ENCODE data around the gene CALN1. TPM values are rescaled to one million over a fixed set of nuclear protein-coding genes. Genes with fewer than 3 reads are reported as not detected.

CALN1 gene
- polyA plus RNA-seq, 1 experiment, result not detected

DNA sequence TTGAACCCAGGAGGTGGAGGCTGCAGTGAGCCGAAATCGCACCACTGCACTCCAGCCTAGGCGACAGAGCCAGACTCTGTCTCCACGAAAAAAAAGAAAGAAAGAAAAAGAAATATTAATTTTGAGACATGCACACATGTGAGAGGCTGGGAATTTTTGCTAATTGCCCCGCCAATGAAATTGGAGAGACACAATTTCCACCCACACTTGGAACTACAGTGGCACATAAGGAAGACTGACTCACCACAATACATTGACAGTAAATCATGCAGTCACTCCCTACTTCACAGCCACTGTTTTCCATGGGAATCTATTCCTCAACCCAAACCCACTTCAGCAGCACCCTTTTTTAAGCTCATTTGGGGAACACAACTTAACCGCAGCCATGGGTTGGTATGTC, 139.7 kb downstream of the CALN1 start:
- no peak for DNase-seq (ENCODE audit: low read depth, low spot score)
- ChIA-PET POLR2A (no interaction called here), CTCF (no interaction called here)
- Histone ChIP-seq H3K9me3 (ENCODE audit: control insufficient read depth, insufficient read depth, low read length) (peaks cover 27% of the 10 kb centered on the region; the same call in 1 of the 2 replicates), H3K4me3 (ENCODE audit: low read depth, low read length) (no peak overlapping the region), H3K27ac (ENCODE audit: low read depth, low read length) (no peak overlapping the region), H3K27me3 (ENCODE audit: control insufficient read depth, insufficient read depth, low read length) (no peaks in the 10 kb centered on the region)
- TF ChIP-seq, protein P1, sequence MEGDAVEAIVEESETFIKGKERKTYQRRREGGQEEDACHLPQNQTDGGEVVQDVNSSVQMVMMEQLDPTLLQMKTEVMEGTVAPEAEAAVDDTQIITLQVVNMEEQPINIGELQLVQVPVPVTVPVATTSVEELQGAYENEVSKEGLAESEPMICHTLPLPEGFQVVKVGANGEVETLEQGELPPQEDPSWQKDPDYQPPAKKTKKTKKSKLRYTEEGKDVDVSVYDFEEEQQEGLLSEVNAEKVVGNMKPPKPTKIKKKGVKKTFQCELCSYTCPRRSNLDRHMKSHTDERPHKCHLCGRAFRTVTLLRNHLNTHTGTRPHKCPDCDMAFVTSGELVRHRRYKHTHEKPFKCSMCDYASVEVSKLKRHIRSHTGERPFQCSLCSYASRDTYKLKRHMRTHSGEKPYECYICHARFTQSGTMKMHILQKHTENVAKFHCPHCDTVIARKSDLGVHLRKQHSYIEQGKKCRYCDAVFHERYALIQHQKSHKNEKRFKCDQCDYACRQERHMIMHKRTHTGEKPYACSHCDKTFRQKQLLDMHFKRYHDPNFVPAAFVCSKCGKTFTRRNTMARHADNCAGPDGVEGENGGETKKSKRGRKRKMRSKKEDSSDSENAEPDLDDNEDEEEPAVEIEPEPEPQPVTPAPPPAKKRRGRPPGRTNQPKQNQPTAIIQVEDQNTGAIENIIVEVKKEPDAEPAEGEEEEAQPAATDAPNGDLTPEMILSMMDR (IDR thresholded peaks at IDR 0.05; ENCODE audit: low read depth, low read length), result no peak

DNA sequence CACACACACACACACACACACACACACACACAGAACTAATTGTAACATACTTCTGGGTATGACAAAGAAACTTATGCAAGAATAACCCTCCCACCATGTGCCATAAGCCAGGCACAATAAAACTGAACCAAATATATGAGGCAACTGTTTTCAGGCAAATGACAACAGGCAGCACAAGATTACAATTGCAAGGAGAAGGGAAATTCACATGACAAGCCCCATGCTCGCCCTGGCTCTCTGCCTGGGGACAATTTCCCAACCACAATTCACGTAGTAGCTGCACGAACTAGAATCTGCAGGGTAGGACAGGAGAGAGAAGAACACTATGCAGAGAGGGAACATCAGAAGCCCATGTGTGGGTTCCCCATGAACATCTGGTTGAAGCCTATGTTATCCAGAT, 143.3 kb downstream of the CALN1 start:
- ChIA-PET POLR2A (no interaction called here), CTCF (no interaction called here)
- H3K27me3 ChIP-seq (ENCODE audit: control insufficient read depth, insufficient read depth, low read length), result no peaks in the 10 kb centered on the region
- no peak for DNase-seq (ENCODE audit: low read depth, low spot score)
- TF ChIP-seq, protein P1 (IDR thresholded peaks at IDR 0.05; ENCODE audit: low read depth, low read length), result no peak
- no peak overlapping the region for H3K4me3 ChIP-seq (ENCODE audit: low read depth, low read length)
- H3K27ac ChIP-seq (ENCODE audit: low read depth, low read length), result no peak overlapping the region
- peaks cover 25% of the 10 kb centered on the region; the same call in 1 of the 2 replicates for H3K9me3 ChIP-seq (ENCODE audit: control insufficient read depth, insufficient read depth, low read length)

DNA sequence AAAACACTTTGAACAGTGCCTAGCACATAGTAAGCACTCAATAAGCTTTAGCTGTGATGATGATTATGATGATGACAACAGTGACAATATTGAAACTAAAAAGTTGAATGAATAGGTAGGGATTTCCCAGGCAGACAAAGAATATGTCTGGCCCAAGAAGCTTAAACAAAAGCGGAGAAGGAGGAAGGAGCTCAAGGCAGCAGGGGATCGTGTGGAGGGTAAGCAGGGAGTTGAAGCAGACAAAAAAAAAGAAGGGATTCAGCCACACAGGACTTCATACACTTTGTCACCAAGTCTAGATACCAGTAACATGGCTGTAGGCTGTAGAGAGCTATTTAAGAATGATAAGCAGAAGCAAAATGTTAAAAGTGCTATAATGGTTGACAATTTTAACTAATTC, 144.0 kb downstream of the CALN1 start:
- Histone ChIP-seq H3K9me3 (ENCODE audit: control insufficient read depth, insufficient read depth, low read length) (peaks cover 26% of the 10 kb centered on the region; the same call in 1 of the 2 replicates), H3K27ac (ENCODE audit: low read depth, low read length) (no peak overlapping the region), H3K27me3 (ENCODE audit: control insufficient read depth, insufficient read depth, low read length) (no peaks in the 10 kb centered on the region), H3K4me3 (ENCODE audit: low read depth, low read length) (no peak overlapping the region)
- ChIA-PET POLR2A (no interaction called here), CTCF (no interaction called here)
- TF ChIP-seq, protein P1 (IDR thresholded peaks at IDR 0.05; ENCODE audit: low read depth, low read length), result no peak
- no peak for DNase-seq (ENCODE audit: low read depth, low spot score)

DNA sequence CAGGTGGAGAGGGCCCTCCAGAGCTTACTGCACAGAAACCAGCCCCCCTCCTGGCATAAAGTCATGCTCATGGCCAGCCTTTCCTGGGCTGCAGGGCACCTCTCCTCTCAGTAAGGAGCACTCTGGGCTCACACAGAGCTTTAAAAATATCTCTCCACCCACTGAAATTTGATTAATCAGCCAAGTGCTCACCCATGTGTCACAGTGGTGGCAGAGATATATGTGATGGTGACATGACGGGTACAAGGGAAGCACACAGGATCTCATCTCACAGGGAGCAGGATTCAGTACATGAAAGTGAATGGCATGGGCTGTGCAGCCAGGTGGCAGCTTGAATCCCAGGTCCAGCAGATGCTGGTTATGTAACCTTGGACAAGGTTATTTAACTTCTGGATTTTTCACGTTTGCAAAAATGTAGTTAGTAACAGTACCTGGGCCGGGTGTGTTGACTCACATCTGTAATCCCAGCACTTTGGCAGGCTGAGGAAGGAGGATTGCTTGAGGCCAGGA, 144.8 kb downstream of the CALN1 start:
- CTCF ChIA-PET, result no interaction called here

DNA sequence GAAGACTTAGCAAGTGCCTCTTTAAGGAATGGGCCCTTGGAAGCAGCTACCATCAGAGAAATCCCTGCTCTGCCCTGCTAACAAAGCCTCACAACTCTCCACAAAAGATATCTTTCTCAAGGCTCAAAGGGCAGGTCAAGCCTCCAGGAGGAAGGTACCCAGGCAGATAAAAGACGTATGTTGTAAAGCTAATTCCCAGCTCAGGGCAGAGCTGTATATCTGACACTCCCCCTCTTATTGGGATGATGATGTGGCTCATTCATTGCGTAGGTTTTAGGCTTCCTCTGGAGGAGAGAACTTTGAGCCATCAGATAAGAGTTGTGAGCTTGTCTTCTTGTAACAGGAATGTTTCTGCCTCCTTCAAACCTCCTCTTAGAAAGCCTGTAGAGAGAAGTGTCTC, 145.4 kb downstream of the CALN1 start:
- CTCF ChIA-PET, result no interaction called here

More for the DNA sequence above, 144.8 kb downstream of the CALN1 start:
- H3K27ac ChIP-seq (ENCODE audit: low read depth, low read length), result no peak overlapping the region
- no peaks in the 10 kb centered on the region for H3K27me3 ChIP-seq (ENCODE audit: control insufficient read depth, insufficient read depth, low read length)
- POLR2A ChIA-PET, result no interaction called here
- no peak for DNase-seq (ENCODE audit: low read depth, low spot score)
- peaks cover 25% of the 10 kb centered on the region; the same call in 1 of the 2 replicates for H3K9me3 ChIP-seq (ENCODE audit: control insufficient read depth, insufficient read depth, low read length)
- H3K4me3 ChIP-seq (ENCODE audit: low read depth, low read length), result no peak overlapping the region
- TF ChIP-seq, protein P1 (IDR thresholded peaks at IDR 0.05; ENCODE audit: low read depth, low read length), result no peak

More for the DNA sequence above, 145.4 kb downstream of the CALN1 start:
- Histone ChIP-seq H3K4me3 (ENCODE audit: low read depth, low read length) (no peak overlapping the region), H3K9me3 (ENCODE audit: control insufficient read depth, insufficient read depth, low read length) (peaks cover 27% of the 10 kb centered on the region; the same call in 1 of the 2 replicates), H3K27ac (ENCODE audit: low read depth, low read length) (no peak overlapping the region), H3K27me3 (ENCODE audit: control insufficient read depth, insufficient read depth, low read length) (no peaks in the 10 kb centered on the region)
- POLR2A ChIA-PET, result no interaction called here
- DNase-seq (ENCODE audit: low read depth, low spot score), result no peak
- TF ChIP-seq, protein P1 (IDR thresholded peaks at IDR 0.05; ENCODE audit: low read depth, low read length), result no peak

All from AG04450 (cell line).